ENCODE measurements around the gene ESYT2.
A peak's percentile ranks its signal among the peaks of the same experiment; 100 is the strongest.
"Not testable (repeated sequence)": the region's sequence is repeated elsewhere in the genome, so short reads cannot be mapped to it uniquely, and the experiment has no call there.

The ESYT2 gene

GRCh38 chr7:158723266-158723665, 106.0 kb downstream of the ESYT2 start:
- no peak for DNase-seq

GRCh38 chr7:158722574-158723237, 106.6 kb downstream of the ESYT2 start:
- DNase-seq: no peak

DNA sequence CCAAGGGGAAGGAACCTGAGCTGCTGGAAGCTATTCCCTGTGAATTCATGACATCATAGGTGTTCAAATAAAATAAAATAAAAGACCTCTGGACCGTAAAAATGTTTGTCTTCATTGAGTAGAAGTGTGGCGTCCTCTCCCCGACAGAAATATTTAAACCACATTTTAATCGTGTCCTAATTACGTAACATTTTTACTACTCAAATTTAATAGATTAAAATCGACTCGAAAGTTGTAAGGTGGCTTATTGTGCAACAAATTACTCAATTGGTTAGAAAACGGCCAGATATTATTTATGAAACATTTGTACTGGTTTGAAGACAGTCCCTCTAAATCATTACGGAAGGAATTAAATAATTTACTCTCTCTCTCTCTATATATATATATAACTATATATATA, 109.2 kb downstream of the ESYT2 start:
- no peak for DNase-seq

GRCh38 chr7:158716802-158717201, 112.5 kb downstream of the ESYT2 start:
- no peak for DNase-seq

- peak; percentile 93 for DNase-seq
Measured at GRCh38 chr7:158710651-158711102, 118.6 kb downstream of the ESYT2 start.

DNA sequence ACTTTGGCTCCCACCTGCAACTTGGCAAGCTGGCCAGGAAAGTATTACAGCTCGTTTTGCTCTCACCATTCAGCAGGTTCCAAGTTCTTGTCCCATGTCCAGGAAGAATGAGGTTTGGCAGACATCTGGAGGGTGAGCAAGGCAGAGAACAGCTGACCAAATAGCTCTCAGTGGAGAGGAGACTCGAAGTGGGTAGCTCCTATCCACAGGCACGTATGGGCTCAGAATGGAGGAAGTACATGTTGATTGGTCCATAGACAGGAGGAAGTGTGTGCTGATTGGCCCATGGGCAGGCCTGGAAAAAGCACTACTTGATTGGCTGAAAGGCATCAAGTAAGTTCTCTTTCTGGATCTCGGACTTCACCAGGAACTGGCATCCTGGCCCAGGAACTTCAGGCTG, 121.7 kb downstream of the ESYT2 start:
- DNase-seq: peak; percentile 13

GRCh38 chr7:158706710-158707590, 122.4 kb downstream of the ESYT2 start:
- DNase-seq: no peak

DNA sequence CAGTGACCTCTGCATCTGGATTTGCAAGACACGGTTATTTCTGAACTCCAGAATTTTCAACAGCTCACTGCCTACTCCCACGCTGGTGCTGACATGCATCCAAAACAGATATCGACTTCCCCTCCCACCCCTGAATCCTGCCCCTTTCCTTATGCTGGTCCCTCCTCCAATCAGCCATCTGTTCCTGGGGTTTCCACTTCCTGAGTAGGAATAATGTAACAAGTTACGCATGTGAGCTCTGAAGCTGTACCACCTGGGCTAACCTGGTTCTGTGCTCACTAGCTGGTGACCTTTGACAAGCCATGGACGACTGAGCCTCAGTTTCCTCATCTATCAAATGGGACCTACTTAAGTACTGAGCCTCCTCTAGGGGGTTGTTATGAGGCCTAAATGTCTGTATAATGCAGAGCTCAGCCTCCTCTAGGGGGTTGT, 123.0 kb downstream of the ESYT2 start:
- no peak for DNase-seq

DNA sequence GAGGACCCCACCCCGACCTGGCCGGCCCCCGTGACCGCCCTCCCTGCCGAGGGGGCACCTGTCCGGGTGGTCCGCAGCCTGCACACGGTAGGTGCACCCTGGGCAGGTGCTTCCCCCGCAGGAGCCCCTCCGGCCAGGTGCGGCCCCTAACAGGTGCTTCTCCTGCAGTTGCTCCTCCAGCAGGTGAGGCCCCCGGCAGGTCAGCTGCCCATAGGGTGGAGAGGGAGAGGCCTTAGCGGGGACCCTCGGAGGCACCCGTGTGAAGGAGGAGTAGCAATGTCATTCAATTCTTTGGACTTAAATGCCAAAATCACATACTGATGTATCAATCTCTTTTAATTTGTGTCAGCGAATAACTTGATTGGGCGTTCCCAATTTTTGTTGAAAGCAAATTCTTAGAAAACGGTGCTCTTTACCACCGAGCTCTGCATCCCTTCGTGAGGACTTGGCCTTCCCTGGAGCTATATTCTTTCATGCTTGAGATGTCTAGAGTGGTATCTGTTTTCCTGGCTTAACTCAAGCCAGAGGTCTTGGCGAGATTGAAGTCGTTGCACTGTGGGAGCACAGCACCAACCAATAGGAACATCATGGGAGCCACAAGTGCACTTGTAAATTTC, 124.0 kb downstream of the ESYT2 start:
- DNase-seq: no peak

GRCh38 chr7:158704524-158705233, 124.6 kb downstream of the ESYT2 start, which contains the start of gene NCAPG2:
NCAPG2 (minus strand) TSS chr7:158704804; CDS start chr7:158701899, 2,905 bp downstream.
- DNase-seq: peak; percentile 99

DNA sequence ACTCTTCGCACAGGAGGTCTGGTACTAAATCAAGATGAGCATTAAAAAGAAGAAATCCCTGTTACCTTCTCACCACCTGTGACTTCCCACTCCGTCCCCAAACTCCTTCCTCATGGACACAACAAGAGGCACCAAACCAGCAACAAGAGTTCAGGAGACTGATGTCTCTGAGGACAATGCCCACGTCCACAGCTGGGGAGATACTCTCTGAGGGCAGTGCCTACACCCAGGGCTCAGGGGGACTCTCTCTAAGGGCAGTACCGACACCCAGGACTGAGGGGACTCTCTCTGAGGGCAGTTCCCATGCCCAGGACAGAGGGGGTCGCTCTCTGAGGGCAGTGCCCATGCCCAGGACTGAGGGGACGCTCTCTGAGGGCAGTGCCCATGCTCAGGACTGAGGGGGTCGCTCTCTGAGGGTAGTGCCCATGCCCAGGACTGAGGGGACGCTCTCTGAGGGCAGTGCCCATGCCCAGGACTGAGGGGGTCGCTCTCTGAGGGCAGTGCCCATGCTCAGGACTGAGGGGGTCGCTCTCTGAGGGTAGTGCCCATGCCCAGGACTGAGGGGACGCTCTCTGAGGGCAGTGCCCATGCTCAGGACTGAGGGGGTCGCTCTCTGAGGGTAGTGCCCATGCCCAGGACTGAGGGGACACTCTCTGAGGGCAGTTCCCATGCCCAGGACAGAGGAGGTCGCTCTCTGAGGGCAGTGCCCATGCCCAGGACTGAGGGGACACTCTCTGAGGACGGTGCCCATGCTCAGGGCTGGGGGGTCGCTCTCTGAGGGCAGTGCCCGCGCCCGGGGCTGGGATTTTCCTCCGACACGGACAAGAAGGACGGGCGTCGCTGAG, 125.4 kb downstream of the ESYT2 start:
- DNase-seq: not testable (repeated sequence)

DNA sequence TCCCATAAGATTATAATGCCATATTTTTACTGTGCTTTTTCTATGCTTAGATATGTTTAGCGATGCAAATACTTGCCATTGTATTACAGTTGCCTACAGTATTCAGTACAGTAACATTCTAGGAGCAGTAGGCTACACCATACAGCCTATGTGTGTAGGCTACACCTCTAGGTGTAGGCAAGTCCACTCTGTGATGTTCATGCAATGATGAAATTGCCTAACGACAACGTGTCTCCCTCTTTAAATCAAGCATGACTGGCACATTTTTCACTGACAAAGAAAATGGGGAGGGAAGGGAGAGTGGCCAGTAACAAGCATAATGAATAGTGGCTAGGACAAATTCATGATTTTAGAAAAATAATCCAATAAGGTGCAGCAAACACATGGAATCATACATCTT, 126.4 kb downstream of the ESYT2 start:
- DNase-seq: no peak

- DNase-seq: no peak
Measured at GRCh38 chr7:158702196-158702595, 127.1 kb downstream of the ESYT2 start.

- DNase-seq: no peak
Measured at GRCh38 chr7:158700008-158700407, 129.3 kb downstream of the ESYT2 start.

DNA sequence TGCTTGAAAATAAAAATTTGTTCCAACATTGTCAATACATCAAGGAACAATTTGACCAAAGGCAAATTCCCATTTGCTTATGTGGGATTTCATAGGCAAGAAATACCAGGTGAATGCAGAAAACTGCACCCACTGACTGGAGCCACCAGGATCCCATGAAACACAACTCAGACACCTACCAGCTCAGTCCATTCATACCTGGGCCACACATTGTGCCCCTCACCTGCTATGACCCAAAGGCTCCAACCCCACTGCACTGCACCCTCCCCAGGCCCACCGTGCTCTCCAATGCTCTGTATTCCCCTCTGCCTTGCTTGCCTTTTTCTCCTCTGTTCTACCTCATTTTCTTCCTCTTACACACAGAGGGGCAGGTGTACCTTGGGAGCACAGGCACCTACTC, 130.0 kb downstream of the ESYT2 start:
- DNase-seq: no peak

DNA sequence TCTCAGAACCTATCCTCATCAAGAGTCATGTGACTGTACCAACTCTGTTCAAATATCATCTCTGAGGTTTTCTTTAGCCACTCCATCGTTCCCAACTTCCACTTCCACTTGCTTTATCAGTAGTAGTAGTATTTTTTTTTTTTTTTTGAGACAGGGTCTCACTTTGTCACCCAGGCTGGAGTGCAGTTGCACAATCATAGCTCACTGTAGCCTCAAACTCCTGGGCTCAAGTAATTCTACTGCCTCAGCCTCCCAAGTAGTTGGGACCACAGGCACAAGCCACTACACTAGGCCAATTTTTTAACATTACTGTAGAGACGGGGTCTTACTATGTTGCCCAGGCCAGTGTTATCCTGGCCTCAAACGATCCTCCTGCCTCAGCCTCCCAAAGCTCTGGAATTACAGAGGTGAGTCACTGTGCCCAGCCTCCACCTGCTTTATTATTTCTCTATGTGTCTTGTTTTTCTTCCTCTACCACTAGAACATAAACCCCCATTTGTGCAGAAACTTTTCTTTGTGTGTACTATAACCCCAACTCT, 130.6 kb downstream of the ESYT2 start:
- no peak for DNase-seq

DNA sequence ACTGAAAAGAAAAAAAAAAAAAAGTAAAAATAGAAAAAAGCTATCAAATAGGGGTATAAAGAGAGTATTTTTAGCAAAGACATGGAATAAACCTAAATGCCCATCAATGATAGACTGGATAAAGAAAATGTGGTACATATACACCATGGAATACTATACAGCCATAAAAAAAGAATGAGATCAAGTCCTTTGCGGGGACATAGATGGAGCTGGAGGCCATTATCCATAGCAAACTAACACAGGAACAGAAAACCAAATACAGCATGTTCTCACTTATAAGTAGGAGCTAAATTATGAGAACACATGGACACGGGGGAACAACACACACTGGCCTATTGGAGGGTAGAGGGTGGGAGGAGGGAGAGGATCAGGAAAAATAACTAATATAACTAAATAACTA, 131.7 kb downstream of the ESYT2 start:
- not testable (repeated sequence) for DNase-seq

- peak; percentile 75 for DNase-seq
Measured at GRCh38 chr7:158695726-158696452, 133.4 kb downstream of the ESYT2 start.

DNA sequence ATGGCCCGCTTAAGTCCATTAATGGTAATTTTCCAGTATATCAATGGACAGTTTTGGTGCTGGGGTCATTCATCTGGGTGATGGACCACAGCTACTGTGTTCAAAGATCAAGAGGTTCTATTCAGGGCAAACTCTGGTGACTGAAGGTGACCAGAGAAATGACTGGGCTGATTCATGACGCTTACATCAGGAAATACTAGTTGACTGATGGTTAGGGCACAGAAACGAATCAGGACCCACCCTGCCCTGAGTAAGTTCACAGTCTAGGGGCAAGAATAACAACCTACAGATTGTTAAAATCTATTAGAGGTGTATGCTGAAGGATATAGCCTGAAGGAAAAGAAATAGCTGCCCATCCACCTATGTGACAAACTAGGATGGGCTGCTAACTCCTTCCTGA, 134.3 kb downstream of the ESYT2 start:
- DNase-seq: no peak

GRCh38 chr7:158694650-158695049, 134.7 kb downstream of the ESYT2 start:
- no peak for DNase-seq

- no peak for DNase-seq
Measured at GRCh38 chr7:158689488-158689887, 139.8 kb downstream of the ESYT2 start.
